OCI-LY7 (cell line): ENCODE measurements around the gene NDUFA13. TPM values are rescaled to one million over a fixed set of nuclear protein-coding genes. Genes with fewer than 3 reads are reported as not detected.
A peak's percentile ranks its signal among the peaks of the same experiment; 100 is the strongest.

Experiments used
- BruUV-seq: library from RNA; stranded (reverse); fragments of 400-500 nt; replicated peaks from 2 replicates; lab custom pipeline; 2021; lab: Mats Ljungman, UMichigan
- CTCF ChIA-PET: fragments of 300-600 bp; sonication (Branson Sonifier 250); formaldehyde crosslinking; loops from one replicate; lab custom pipeline; 2022; ENCODE audit warnings: antibody characterized with exemption; ENCODE audit not compliant: unreplicated experiment; lab: Charles Lee
- POLR2A ChIA-PET: fragments of 300-600 bp; sonication (Branson Sonifier 250); formaldehyde crosslinking; loops from one replicate; lab custom pipeline; 2022; ENCODE audit warnings: antibody characterized with exemption; lab: Charles Lee
- DNase-seq: peaks from one replicate; pipeline ENCODE4 v3.0.0-alpha.2; 2015; ENCODE audit warnings: low spot score
- H2AFZ ChIP-seq: fragments of 200-600 bp; sonication (generic), shearing (Covaris generic); 2 replicates; pipeline ENCODE4 v1.6.1; 2014; ENCODE audit warnings: mild to moderate bottlenecking, antibody characterized with exemption, low read length, moderate library complexity
- H3K27ac ChIP-seq: fragments of 200-600 bp; sonication (generic); 2 replicates; pipeline ENCODE4 v1.5.1; 2014; ENCODE audit warnings: mixed run types, low read depth, mild to moderate bottlenecking, moderate library complexity, low read length, inconsistent platforms; ENCODE audit not compliant: poor library complexity, severe bottlenecking
- H3K36me3 ChIP-seq: fragments of 200-600 bp; sonication (generic); 2 replicates; pipeline ENCODE4 v1.6.1; 2014; ENCODE audit warnings: mild to moderate bottlenecking, antibody characterized with exemption, low read length, moderate library complexity, mixed read lengths; ENCODE audit not compliant: insufficient read depth
- H3K4me1 ChIP-seq: fragments of 200-600 bp; sonication (generic); 2 replicates; pipeline ENCODE4 v1.5.1; 2014; ENCODE audit warnings: mild to moderate bottlenecking, low read length; ENCODE audit not compliant: insufficient read depth, poor library complexity, severe bottlenecking
- H3K4me2 ChIP-seq: fragments of 200-600 bp; sonication (generic); 2 replicates; pipeline ENCODE4 v1.6.1; 2014; ENCODE audit warnings: mild to moderate bottlenecking, low read length
- H3K4me3 ChIP-seq: fragments of 200-600 bp; sonication (generic); 2 replicates; pipeline ENCODE4 v1.5.1; 2014; ENCODE audit warnings: mild to moderate bottlenecking, low read depth, low read length; ENCODE audit not compliant: poor library complexity, severe bottlenecking
- H3K79me2 ChIP-seq: fragments of 200-600 bp; sonication (generic); 2 replicates; pipeline ENCODE4 v1.6.1; 2016; ENCODE audit warnings: low read depth, mild to moderate bottlenecking, low read length, moderate library complexity, mixed read lengths; ENCODE audit not compliant: insufficient read depth
- H3K9me2 ChIP-seq: fragments of 200-600 bp; sonication (generic); 2 replicates; pipeline ENCODE4 v1.6.1; 2016; ENCODE audit warnings: mild to moderate bottlenecking, low read length, mixed read lengths; ENCODE audit not compliant: insufficient read depth
- H3K9me3 ChIP-seq: fragments of 200-600 bp; sonication (generic); 2 replicates; pipeline ENCODE4 v1.6.1; 2014; ENCODE audit warnings: mild to moderate bottlenecking, mixed run types, low read length, mixed read lengths
- H4K20me1 ChIP-seq: fragments of 200-600 bp; sonication (generic); 2 replicates; pipeline ENCODE4 v1.6.1; 2014; ENCODE audit warnings: mild to moderate bottlenecking, antibody characterized with exemption, low read length, moderate library complexity, mixed read lengths; ENCODE audit not compliant: insufficient read depth
- CTCF ChIP-seq: fragments of 200-600 bp; sonication (generic); conservative IDR thresholded peaks from 2 replicates; pipeline ENCODE4 v1.5.1; 2014; ENCODE audit warnings: mild to moderate bottlenecking, antibody characterized with exemption, low read length, moderate library complexity, mixed read lengths
- EZH2phosphoT487 ChIP-seq: fragments of 200-600 bp; sonication (generic); IDR thresholded peaks from 2 replicates; pipeline ENCODE4 v1.6.1; 2018; ENCODE audit warnings: low read depth, borderline replicate concordance, mild to moderate bottlenecking, mixed run types, antibody characterized with exemption, low read length, moderate library complexity, mixed read lengths
- intact Hi-C: fragments of 100-400 bp; cut with micrococcal nuclease; formaldehyde crosslinking; loops from one replicate; pipeline ENCODE4 v1.10.0; 2022; ENCODE audit not compliant: unreplicated experiment
- total RNA-seq, 2 experiments: library from RNA; depleted of rRNA in 1 of 2; stranded (reverse); fragments of >200 nt in 1 of 2; shearing (Covaris generic) in 1 of 2; gene quantifications; 2 replicates each; pipeline ENCODE4 v1.2.3, GENCODE V29; 2014 to 2022

The NDUFA13 gene
- total RNA-seq, 2 experiments from 2014 or later, result 275 to 429 TPM

- peaks cover 97% of the 10 kb centered on the region for H3K36me3 ChIP-seq
- no peaks in the 10 kb centered on the region for H3K9me2 ChIP-seq
- no peak overlapping the region for H2AFZ ChIP-seq
- DNase-seq, result no peak
- ChIA-PET POLR2A (no interaction called here), CTCF (no interaction called here)
- H3K27ac ChIP-seq, result no peak overlapping the region
- no peaks in the 10 kb centered on the region for H3K79me2 ChIP-seq
- H3K4me1 ChIP-seq, result no peaks in the 10 kb centered on the region
- TF ChIP-seq CTCF (0 out of 2 replicates have a peak, but pooled peaks have one; percentile 15), EZH2phosphoT487 (no peak)
- no peaks in the 10 kb centered on the region for H4K20me1 ChIP-seq
- H3K9me3 ChIP-seq, result no peaks in the 10 kb centered on the region
- intact Hi-C loops, result no loop called here
- H3K4me2 ChIP-seq, result no peak overlapping the region
- H3K4me3 ChIP-seq, result no peak overlapping the region
- BruUV-seq, result no TSS peak
These were observed 16.6 kb upstream of the NDUFA13 start for GRCh38 chr19:19499272-19499995.

- intact Hi-C loops, result no loop called here
- no peak overlapping the region for H3K27ac ChIP-seq
- TF ChIP-seq CTCF, result no peak
- TF ChIP-seq EZH2phosphoT487, result no peak
- H3K36me3 ChIP-seq, result peaks cover 99% of the 10 kb centered on the region
- H3K9me3 ChIP-seq, result no peaks in the 10 kb centered on the region
- H3K4me3 ChIP-seq, result no peak overlapping the region
- H2AFZ ChIP-seq, result no peak overlapping the region
- H3K4me1 ChIP-seq, result peaks cover 4% of the 10 kb centered on the region
- no peaks in the 10 kb centered on the region for H4K20me1 ChIP-seq
- POLR2A ChIA-PET, result no interaction called here
- CTCF ChIA-PET, result no interaction called here
- no peak overlapping the region for H3K4me2 ChIP-seq
- no peak for DNase-seq
- H3K79me2 ChIP-seq, result no peaks in the 10 kb centered on the region
- BruUV-seq, result no TSS peak
- no peaks in the 10 kb centered on the region for H3K9me2 ChIP-seq
These were observed 14.9 kb upstream of the NDUFA13 start for GRCh38 chr19:19500975-19501644.

GRCh38 chr19:19501798-19502197, 14.2 kb upstream of the NDUFA13 start:
- Histone ChIP-seq H3K27ac (no peak overlapping the region), H4K20me1 (no peaks in the 10 kb centered on the region), H3K4me1 (peaks cover 10% of the 10 kb centered on the region), H3K79me2 (no peaks in the 10 kb centered on the region), H3K9me2 (no peaks in the 10 kb centered on the region), H3K9me3 (no peaks in the 10 kb centered on the region), H3K36me3 (peaks cover 99% of the 10 kb centered on the region), H3K4me3 (no peak overlapping the region), H3K4me2 (no peak overlapping the region), H2AFZ (no peak overlapping the region)
- ChIA-PET CTCF (no interaction called here), POLR2A (no interaction called here)
- no TSS peak for BruUV-seq
- intact Hi-C loops, result no loop called here
- no peak for TF ChIP-seq CTCF
- no peak for TF ChIP-seq EZH2phosphoT487
- DNase-seq, result no peak
